Measurements from ENCODE around the gene SLC25A6. TPM values are rescaled to one million over a fixed set of nuclear protein-coding genes. Genes with fewer than 3 reads are reported as not detected.

Gene SLC25A6
- total RNA-seq, 3 donors from 2014 or later: 435 to 455 (median 450) TPM

DNA sequence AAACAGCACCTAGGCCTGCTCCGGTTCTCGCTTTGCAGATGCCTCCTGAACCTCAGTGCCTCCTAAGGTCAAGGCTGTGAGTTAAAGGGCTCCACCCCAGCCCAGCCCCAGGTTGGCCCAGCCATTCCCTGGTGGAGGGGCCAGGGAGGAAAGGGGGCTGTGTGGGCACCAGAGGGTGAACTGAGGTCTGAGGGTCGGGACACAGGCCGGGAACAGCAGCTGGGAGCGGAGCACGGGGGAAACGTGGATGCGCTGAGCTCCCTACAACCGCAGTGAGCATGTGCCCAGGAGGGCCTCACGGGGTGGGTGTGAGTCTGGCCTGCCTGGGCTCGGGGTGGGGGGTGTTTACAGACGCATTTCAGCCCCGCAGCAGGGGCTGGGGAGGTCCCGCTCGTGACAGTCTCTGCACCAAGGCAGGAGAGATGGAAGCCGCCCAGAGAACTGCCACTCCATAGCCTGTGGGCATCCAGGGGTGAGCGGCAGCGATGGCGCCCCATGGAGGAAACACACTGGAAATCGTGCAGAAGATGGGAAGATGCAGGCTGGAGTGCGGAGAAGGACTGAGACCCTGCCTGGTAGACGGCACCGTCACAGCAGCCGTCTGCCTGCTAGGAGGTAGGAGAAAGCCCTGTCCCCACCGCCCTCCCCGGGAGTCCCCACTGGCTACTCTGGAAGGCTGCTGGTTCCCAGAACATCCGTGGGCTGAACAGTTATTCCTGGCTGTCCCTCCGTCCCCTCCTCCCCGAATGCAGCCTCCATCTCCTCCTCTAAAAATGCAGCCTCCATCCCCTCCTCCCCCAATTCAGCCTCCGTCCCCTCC lies 9.9 kb upstream of the SLC25A6 start:
- ATAC-seq (peak; percentile 21), DNase-seq (peak in 2 of 3 donors; percentile 26 to 33)
- TF ChIP-seq, protein P1, sequence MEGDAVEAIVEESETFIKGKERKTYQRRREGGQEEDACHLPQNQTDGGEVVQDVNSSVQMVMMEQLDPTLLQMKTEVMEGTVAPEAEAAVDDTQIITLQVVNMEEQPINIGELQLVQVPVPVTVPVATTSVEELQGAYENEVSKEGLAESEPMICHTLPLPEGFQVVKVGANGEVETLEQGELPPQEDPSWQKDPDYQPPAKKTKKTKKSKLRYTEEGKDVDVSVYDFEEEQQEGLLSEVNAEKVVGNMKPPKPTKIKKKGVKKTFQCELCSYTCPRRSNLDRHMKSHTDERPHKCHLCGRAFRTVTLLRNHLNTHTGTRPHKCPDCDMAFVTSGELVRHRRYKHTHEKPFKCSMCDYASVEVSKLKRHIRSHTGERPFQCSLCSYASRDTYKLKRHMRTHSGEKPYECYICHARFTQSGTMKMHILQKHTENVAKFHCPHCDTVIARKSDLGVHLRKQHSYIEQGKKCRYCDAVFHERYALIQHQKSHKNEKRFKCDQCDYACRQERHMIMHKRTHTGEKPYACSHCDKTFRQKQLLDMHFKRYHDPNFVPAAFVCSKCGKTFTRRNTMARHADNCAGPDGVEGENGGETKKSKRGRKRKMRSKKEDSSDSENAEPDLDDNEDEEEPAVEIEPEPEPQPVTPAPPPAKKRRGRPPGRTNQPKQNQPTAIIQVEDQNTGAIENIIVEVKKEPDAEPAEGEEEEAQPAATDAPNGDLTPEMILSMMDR (IDR thresholded peaks at IDR 0.05): no peak
- Histone ChIP-seq H3K36me3 (ENCODE audit: low read depth) (peaks cover 5% of the 10 kb centered on the region), H3K9me3 (no peaks in the 10 kb centered on the region), H3K4me3 (no peak overlapping the region), H3K4me1 (ENCODE audit: low read depth) (no peaks in the 10 kb centered on the region)
- intact Hi-C loops (cut with DNase I, micrococcal nuclease): no loop called here

DNA sequence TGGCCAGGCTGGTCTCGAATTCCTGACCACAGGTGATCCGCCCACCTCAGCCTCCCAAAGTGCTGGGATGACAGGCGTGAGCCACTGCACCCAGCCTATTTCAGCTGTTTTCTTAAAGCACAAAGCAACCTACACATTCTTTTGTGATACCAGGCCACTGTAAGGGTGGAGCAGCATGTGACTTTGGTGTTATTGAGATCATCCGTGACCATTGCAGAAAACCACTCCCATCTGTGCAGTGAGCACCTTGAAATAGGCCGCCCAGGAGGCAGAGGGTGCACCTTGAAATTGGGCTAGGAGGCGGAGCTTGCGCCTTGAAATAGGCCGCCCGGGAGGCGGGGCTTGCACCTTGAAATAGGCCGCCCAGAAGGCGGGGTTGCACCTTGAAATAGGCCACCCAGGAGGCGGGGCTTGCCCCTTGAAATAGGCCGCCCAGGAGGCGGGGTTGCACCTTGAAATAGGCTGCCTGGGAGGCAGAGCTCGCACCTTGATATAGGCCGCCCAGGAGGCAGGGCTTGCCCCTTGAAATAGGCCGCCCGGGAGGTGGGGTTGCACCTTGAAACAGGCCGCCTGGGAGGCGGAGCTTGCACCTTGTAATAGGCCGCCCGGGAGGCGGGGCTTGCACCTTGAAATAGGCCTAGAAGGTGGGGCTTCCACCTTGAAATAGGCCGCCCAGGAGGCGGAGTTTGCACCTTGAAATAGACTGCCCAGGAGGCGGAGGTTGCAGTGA lies 9.0 kb upstream of the SLC25A6 start:
- H3K9me3 ChIP-seq: no peaks in the 10 kb centered on the region
- intact Hi-C loops (cut with DNase I, micrococcal nuclease): no loop called here
- no peak overlapping the region for H3K4me3 ChIP-seq
- TF ChIP-seq, protein P1 (IDR thresholded peaks at IDR 0.05): no peak
- ATAC-seq (peak; percentile 37), DNase-seq (peak in 2 of 3 donors; percentile 42 to 57)
- H3K36me3 ChIP-seq (ENCODE audit: low read depth): peaks cover 5% of the 10 kb centered on the region
- no peaks in the 10 kb centered on the region for H3K4me1 ChIP-seq (ENCODE audit: low read depth)

DNA sequence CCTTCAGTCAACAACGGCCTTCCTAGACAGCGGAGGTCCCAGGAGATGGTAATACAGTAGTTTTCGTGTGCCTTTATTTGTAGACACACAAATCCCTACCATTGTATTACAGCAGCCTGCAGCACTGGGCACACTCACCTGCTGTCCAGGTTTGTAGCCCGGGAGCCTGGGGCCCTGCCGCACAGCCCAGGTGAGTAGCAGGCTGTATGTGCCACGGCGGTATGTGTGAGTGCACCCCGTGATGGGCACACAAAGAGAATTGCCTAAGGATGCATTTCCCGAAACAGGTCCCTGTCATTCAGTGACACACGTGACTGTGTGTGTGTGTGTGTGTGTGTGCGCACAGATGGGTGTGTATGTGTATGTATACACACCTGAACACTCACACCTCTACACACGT lies 8.1 kb upstream of the SLC25A6 start:
- no peak for ATAC-seq
- intact Hi-C loops (cut with DNase I, micrococcal nuclease): no loop called here
- peak in 1 of 3 donors; percentile 31 for DNase-seq
- no peaks in the 10 kb centered on the region for H3K9me3 ChIP-seq
- no peaks in the 10 kb centered on the region for H3K4me1 ChIP-seq (ENCODE audit: low read depth)
- TF ChIP-seq, protein P1 (IDR thresholded peaks at IDR 0.05): no peak
- H3K4me3 ChIP-seq: no peak overlapping the region
- peaks cover 5% of the 10 kb centered on the region for H3K36me3 ChIP-seq (ENCODE audit: low read depth)

DNA sequence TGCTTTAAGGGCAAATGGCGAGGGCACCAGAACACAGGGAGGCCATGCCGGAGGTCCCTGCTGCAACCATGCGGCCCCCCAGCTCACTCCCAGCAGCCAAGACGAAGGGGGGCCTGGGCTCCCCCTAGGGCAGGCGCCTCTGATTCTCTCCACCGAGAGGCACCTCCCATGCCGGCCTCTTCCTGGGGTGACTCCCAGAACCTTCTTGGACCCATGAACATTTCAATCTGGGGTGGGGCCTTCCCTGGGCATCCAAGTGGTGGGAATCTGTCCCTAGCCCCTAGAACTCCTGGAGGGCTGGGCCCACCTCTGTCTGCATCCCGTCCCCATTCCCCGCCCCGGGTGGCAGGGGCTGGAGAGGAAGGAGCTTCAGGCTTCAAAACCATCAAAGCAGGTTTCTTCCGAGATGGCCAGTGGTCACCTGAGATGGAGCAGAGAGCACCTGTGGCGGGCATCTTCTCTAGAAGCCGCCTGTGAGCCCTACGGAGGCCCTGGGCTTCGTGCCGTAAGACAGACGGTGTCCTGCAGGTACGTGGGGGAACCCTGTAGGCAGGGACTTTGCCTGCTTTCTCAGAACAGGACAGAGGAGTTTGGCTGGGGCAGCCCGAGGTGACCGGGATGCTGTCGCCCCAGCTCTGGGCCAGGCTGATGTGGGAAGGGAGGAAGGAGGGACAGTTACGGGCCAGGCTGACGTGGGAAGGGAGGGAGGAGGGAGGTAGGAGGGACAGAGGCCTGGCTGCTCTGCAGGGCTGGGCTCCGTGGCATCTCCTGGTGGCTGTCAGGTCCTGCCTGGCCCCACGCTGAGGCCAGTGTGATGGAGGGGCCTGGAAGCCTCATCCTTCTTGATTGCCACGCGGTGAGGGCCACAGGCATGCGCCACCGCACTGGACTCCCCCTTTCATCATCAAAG lies 6.8 kb upstream of the SLC25A6 start:
- H3K9me3 ChIP-seq: no peaks in the 10 kb centered on the region
- DNase-seq (peak in 2 of 3 donors; percentile 28 to 44), ATAC-seq (peak; percentile 4)
- H3K36me3 ChIP-seq (ENCODE audit: low read depth): peaks cover 5% of the 10 kb centered on the region
- H3K4me3 ChIP-seq: no peak overlapping the region
- TF ChIP-seq, protein P1 (IDR thresholded peaks at IDR 0.05): no peak
- H3K4me1 ChIP-seq (ENCODE audit: low read depth): peaks cover 2% of the 10 kb centered on the region
- intact Hi-C loops (cut with DNase I, micrococcal nuclease): no loop called here
